Measurements from ENCODE around the gene DYRK4. TPM values are rescaled to one million over a fixed set of nuclear protein-coding genes. Genes with fewer than 3 reads are reported as not detected.

The DYRK4 gene
- total RNA-seq, 6 donors from 2014 or later, result 22.2 to 53.4 (median 36.6) TPM

GRCh38 chr12:4626543-4626942 is 64.5 kb downstream of the DYRK4 start:
- WGBS, 2 donors, result 89 to 93% methylated on average over 5 of the region's 5 CpGs
- ATAC-seq (ENCODE audit: low FRiP score in 2 of 2) (no peak), DNase-seq (no peak)
- Histone ChIP-seq H3K9me3 (no peaks in the 10 kb centered on the region), H3K27me3 (no peaks in the 10 kb centered on the region), H3K4me3 (no peak overlapping the region), H3K36me3 (no peaks in the 10 kb centered on the region), H3K27ac (no peak overlapping the region), H3K4me1 (no peaks in the 10 kb centered on the region)
- TF ChIP-seq CTCF (IDR thresholded peaks at IDR 0.05) (no peak), EP300 (IDR thresholded peaks at IDR 0.05) (no peak), POLR2AphosphoS5 (IDR thresholded peaks at IDR 0.05) (no peak), POLR2A (IDR thresholded peaks at IDR 0.05) (no peak)

GRCh38 chr12:4628406-4628805 is 66.4 kb downstream of the DYRK4 start:
- Histone ChIP-seq H3K27me3 (no peaks in the 10 kb centered on the region), H3K4me3 (no peak overlapping the region), H3K36me3 (no peaks in the 10 kb centered on the region), H3K27ac (no peak overlapping the region), H3K9me3 (no peaks in the 10 kb centered on the region), H3K4me1 (no peaks in the 10 kb centered on the region)
- DNase-seq (no peak), ATAC-seq (ENCODE audit: low FRiP score in 2 of 2) (no peak)
- TF ChIP-seq POLR2AphosphoS5 (IDR thresholded peaks at IDR 0.05), result no peak
- no peak for TF ChIP-seq EP300 (IDR thresholded peaks at IDR 0.05)
- TF ChIP-seq POLR2A (IDR thresholded peaks at IDR 0.05), result no peak
- no peak for TF ChIP-seq CTCF (IDR thresholded peaks at IDR 0.05)
- 96 to 97% methylated on average over 10 of the region's 10 CpGs for WGBS, 2 donors

- Histone ChIP-seq H3K27me3 (no peaks in the 10 kb centered on the region), H3K4me3 (no peak overlapping the region), H3K4me1 (no peaks in the 10 kb centered on the region), H3K27ac (no peak overlapping the region), H3K9me3 (no peaks in the 10 kb centered on the region), H3K36me3 (no peaks in the 10 kb centered on the region)
- DNase-seq, result no peak
- no peak for ATAC-seq (ENCODE audit: low FRiP score in 2 of 2)
- WGBS, 2 donors, result 52 to 62% methylated on average over 5 of the region's 5 CpGs
- no peak for TF ChIP-seq POLR2A (IDR thresholded peaks at IDR 0.05)
- TF ChIP-seq CTCF (IDR thresholded peaks at IDR 0.05), result no peak
- TF ChIP-seq EP300 (IDR thresholded peaks at IDR 0.05), result no peak
- TF ChIP-seq POLR2AphosphoS5 (IDR thresholded peaks at IDR 0.05), result no peak
Observed at GRCh38 chr12:4630262-4630661, 68.3 kb downstream of the DYRK4 start.

- WGBS, 2 donors, result 84 to 89% methylated on average over 6 of the region's 6 CpGs
- peaks cover 6 to 8% (median 7%) of the 10 kb centered on the region in 4 donors for H3K4me1 ChIP-seq
- H3K9me3 ChIP-seq, result no peaks in the 10 kb centered on the region
- ATAC-seq (ENCODE audit: low FRiP score in 2 of 2), result no peak
- no peak overlapping the region for H3K27ac ChIP-seq
- no peaks in the 10 kb centered on the region for H3K36me3 ChIP-seq
- no peak for DNase-seq
- no peak for TF ChIP-seq EP300 (IDR thresholded peaks at IDR 0.05)
- TF ChIP-seq POLR2AphosphoS5 (IDR thresholded peaks at IDR 0.05), result no peak
- no peak for TF ChIP-seq CTCF (IDR thresholded peaks at IDR 0.05)
- no peak for TF ChIP-seq POLR2A (IDR thresholded peaks at IDR 0.05)
- H3K27me3 ChIP-seq, result no peaks in the 10 kb centered on the region
- H3K4me3 ChIP-seq, result no peak overlapping the region
Observed at GRCh38 chr12:4643747-4644146, 81.7 kb downstream of the DYRK4 start.

- ATAC-seq (ENCODE audit: low FRiP score in 2 of 2) (no peak), DNase-seq (no peak)
- no peaks in the 10 kb centered on the region for H3K27me3 ChIP-seq
- H3K27ac ChIP-seq, result no peak overlapping the region
- WGBS, 2 donors, result 80 to 90% methylated on average over 1 of the region's 1 CpG
- H3K9me3 ChIP-seq, result no peaks in the 10 kb centered on the region
- no peak for TF ChIP-seq POLR2A (IDR thresholded peaks at IDR 0.05)
- no peak for TF ChIP-seq POLR2AphosphoS5 (IDR thresholded peaks at IDR 0.05)
- TF ChIP-seq CTCF (IDR thresholded peaks at IDR 0.05), result no peak
- no peak for TF ChIP-seq EP300 (IDR thresholded peaks at IDR 0.05)
- H3K4me1 ChIP-seq, result peaks cover 10 to 14% (median 13%) of the 10 kb centered on the region in 4 donors
- no peak overlapping the region for H3K4me3 ChIP-seq
- H3K36me3 ChIP-seq, result no peaks in the 10 kb centered on the region
Observed at GRCh38 chr12:4645023-4645422, 83.0 kb downstream of the DYRK4 start.
